Activated effector memory CD4-positive, alpha-beta T cell treated with anti-CD3 and anti-CD28 coated beads, Interleukin-2, amount 50 U/mL, for 16 hours (primary cell): Measurements from ENCODE around the gene ZNF208.
A peak's percentile ranks its signal among the peaks of the same experiment; 100 is the strongest.
"Not testable (repeated sequence)": the region's sequence is repeated elsewhere in the genome, so short reads cannot be mapped to it uniquely, and the experiment has no call there.

Source experiments
- DNase-seq: peaks from one replicate; pipeline ENCODE4 v3.0.0-alpha.2; 2020

The ZNF208 gene

GRCh38 chr19:22010437-22011143, at the start of gene ZNF208:
Gene ZNF208 (minus strand): TSS chr19:22010943. CDS start chr19:22010794, 149 bp downstream.
- DNase-seq = peak; percentile 79

- no peak for DNase-seq
Observed at GRCh38 chr19:22052644-22053013, 41.9 kb upstream of the ZNF208 start.

GRCh38 chr19:22041151-22041550, 30.4 kb upstream of the ZNF208 start:
- not testable (repeated sequence) for DNase-seq

- DNase-seq = no peak
Observed at GRCh38 chr19:22030680-22031079, 19.9 kb upstream of the ZNF208 start.

- no peak for DNase-seq
Observed at GRCh38 chr19:22026687-22027086, 15.9 kb upstream of the ZNF208 start.

GRCh38 chr19:22025539-22025938, 14.8 kb upstream of the ZNF208 start:
- not testable (repeated sequence) for DNase-seq

GRCh38 chr19:21970466-21970865, 40.3 kb downstream of the ZNF208 start:
- DNase-seq = no peak

- DNase-seq = no peak
Observed at GRCh38 chr19:21947775-21948174, 63.0 kb downstream of the ZNF208 start.

- no peak for DNase-seq
Observed at GRCh38 chr19:21940684-21941083, 70.1 kb downstream of the ZNF208 start.

- no peak for DNase-seq
Observed at GRCh38 chr19:21934593-21934992, 76.2 kb downstream of the ZNF208 start.

GRCh38 chr19:21934131-21934530, 76.6 kb downstream of the ZNF208 start:
- DNase-seq = no peak

GRCh38 chr19:21922276-21922675, 88.5 kb downstream of the ZNF208 start:
- no peak for DNase-seq

GRCh38 chr19:21921691-21922180, 89.0 kb downstream of the ZNF208 start:
- DNase-seq = no peak

- DNase-seq = no peak
Observed at GRCh38 chr19:21915411-21915810, 95.3 kb downstream of the ZNF208 start.

- DNase-seq = no peak
Observed at GRCh38 chr19:21912654-21913053, 98.1 kb downstream of the ZNF208 start.

- DNase-seq = no peak
Observed at GRCh38 chr19:21910318-21910717, 100.4 kb downstream of the ZNF208 start.

GRCh38 chr19:21908066-21908465, 102.7 kb downstream of the ZNF208 start:
- no peak for DNase-seq

- no peak for DNase-seq
Observed at GRCh38 chr19:21907516-21907915, 103.2 kb downstream of the ZNF208 start.

GRCh38 chr19:21902571-21902970, 108.2 kb downstream of the ZNF208 start:
- no peak for DNase-seq

GRCh38 chr19:21901861-21902260, 108.9 kb downstream of the ZNF208 start:
- no peak for DNase-seq

- DNase-seq = no peak
Observed at GRCh38 chr19:21900401-21900800, 110.3 kb downstream of the ZNF208 start.

- no peak for DNase-seq
Observed at GRCh38 chr19:21891086-21891485, 119.7 kb downstream of the ZNF208 start.

GRCh38 chr19:21890017-21890416, 120.7 kb downstream of the ZNF208 start:
- DNase-seq = peak; percentile 72

- not testable (repeated sequence) for DNase-seq
Observed at GRCh38 chr19:21885516-21885915, 125.2 kb downstream of the ZNF208 start.

- DNase-seq = not testable (repeated sequence)
Observed at GRCh38 chr19:21884786-21885185, 126.0 kb downstream of the ZNF208 start.
